Peyer's patch (tissue), 4 donors: ENCODE results near the gene C3orf85.

Experiments
- POLR2A ChIP-seq, 2 donors: fragments of 450-650 bp; IDR thresholded peaks; one replicate each; pipeline ENCODE4 v1.5.1; 2017; ENCODE audit warnings: antibody characterized with exemption in 2 of 2, mild to moderate bottlenecking in 2 of 2, moderate library complexity in 2 of 2
- TF ChIP-seq, protein P1 (sequence below), 6 experiments: fragments of 450-650 bp in 4 of 6; fragments of 200-600 bp in 2 of 6; sonication (generic) in 1 of 6; IDR thresholded peaks; one replicate each; pipeline ENCODE4 v1.5.1; 2017 to 2019; ENCODE audit warnings: antibody characterized with exemption in 6 of 6, mild to moderate bottlenecking in 3 of 6, moderate library complexity in 1 of 6

DNA sequence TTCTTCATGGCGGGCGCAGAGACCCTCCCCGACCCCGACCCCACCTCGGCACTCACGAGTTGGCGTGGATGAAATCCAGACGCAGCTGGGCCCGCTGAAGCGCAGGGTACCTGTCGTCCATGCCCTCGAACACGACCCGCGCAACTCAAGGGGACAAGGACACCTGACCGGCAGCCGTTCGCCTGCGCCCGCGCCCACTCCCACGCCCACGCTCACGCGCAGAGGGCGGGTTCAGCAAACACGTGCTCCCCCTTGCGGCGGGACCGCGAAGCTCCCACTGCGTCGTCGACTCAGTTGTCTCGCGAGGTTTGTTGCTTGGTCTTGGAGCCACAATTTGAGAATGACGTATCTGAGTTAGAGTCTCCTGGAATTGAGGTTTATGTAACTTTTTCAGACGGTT, 18.6 kb upstream of the C3orf85 start, which contains the start of gene MORC1:
- TF ChIP-seq, protein P1, sequence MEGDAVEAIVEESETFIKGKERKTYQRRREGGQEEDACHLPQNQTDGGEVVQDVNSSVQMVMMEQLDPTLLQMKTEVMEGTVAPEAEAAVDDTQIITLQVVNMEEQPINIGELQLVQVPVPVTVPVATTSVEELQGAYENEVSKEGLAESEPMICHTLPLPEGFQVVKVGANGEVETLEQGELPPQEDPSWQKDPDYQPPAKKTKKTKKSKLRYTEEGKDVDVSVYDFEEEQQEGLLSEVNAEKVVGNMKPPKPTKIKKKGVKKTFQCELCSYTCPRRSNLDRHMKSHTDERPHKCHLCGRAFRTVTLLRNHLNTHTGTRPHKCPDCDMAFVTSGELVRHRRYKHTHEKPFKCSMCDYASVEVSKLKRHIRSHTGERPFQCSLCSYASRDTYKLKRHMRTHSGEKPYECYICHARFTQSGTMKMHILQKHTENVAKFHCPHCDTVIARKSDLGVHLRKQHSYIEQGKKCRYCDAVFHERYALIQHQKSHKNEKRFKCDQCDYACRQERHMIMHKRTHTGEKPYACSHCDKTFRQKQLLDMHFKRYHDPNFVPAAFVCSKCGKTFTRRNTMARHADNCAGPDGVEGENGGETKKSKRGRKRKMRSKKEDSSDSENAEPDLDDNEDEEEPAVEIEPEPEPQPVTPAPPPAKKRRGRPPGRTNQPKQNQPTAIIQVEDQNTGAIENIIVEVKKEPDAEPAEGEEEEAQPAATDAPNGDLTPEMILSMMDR (IDR thresholded peaks at IDR 0.05) = no peak
- TF ChIP-seq POLR2A (IDR thresholded peaks at IDR 0.05) = no peak
